Neural progenitor cell (in vitro differentiated cells): Measurements from ENCODE around the gene TUT1.

Experiments
- EZH2 ChIP-seq: fragments of 200-600 bp; sonication (generic); IDR thresholded peaks from 2 replicates; pipeline ENCODE4 v1.6.1; 2017; ENCODE audit warnings: antibody characterized with exemption, mild to moderate bottlenecking, moderate library complexity
- EZH2phosphoT487 ChIP-seq: fragments of 200-600 bp; sonication (generic); IDR thresholded peaks from 2 replicates; pipeline ENCODE4 v1.6.1; 2017; ENCODE audit warnings: antibody characterized with exemption
- TF ChIP-seq, protein P1 (sequence below): fragments of 200-600 bp; sonication (generic); IDR thresholded peaks from 2 replicates; pipeline ENCODE4 v1.5.1; 2017; ENCODE audit warnings: antibody characterized with exemption, mild to moderate bottlenecking

DNA sequence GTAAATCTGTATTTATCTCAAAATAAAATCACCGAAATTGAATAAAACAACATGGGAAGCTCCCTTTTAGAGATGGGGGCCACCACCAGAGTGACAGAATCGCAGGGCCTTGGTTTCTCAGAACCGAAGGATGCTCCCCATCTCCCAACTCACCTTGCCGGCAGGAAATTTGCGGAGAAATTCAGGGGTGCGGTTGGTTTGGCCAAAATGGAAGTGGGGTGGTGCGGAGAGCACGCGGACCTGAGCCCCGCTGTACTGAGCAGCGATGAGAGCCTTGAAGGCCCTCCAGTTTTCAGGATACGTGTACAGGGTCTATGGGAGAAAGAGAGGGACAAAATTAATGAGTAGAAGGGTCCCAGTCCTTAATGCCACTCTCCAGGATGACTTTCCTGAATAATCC, 18.9 kb downstream of the TUT1 start:
- TF ChIP-seq, protein P1, sequence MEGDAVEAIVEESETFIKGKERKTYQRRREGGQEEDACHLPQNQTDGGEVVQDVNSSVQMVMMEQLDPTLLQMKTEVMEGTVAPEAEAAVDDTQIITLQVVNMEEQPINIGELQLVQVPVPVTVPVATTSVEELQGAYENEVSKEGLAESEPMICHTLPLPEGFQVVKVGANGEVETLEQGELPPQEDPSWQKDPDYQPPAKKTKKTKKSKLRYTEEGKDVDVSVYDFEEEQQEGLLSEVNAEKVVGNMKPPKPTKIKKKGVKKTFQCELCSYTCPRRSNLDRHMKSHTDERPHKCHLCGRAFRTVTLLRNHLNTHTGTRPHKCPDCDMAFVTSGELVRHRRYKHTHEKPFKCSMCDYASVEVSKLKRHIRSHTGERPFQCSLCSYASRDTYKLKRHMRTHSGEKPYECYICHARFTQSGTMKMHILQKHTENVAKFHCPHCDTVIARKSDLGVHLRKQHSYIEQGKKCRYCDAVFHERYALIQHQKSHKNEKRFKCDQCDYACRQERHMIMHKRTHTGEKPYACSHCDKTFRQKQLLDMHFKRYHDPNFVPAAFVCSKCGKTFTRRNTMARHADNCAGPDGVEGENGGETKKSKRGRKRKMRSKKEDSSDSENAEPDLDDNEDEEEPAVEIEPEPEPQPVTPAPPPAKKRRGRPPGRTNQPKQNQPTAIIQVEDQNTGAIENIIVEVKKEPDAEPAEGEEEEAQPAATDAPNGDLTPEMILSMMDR = no peak
- TF ChIP-seq EZH2 (no peak), EZH2phosphoT487 (no peak)
